Heart right ventricle (tissue), 16 donors: ENCODE data around the gene BRD2. TPM values are rescaled to one million over a fixed set of nuclear protein-coding genes. Genes with fewer than 3 reads are reported as not detected.

Experiments used
- ATAC-seq, 8 donors: fragments of 200-7000 bp; cut with Tn5 transposase; one replicate each; pipeline ENCODE4 v1.9.1; 2020; ENCODE audit warnings: mild to moderate bottlenecking in 8 of 8, moderate library complexity in 8 of 8, moderate number of reproducible peaks in 1 of 8
- DNase-seq, 2 donors: peaks; one replicate each; pipeline ENCODE4 v3.0.0-alpha.2; 2020
- H3K27ac ChIP-seq, 10 donors: fragments of 200-600 bp; sonication (generic) in 2 of 10; one replicate each; pipeline versions ENCODE4 v1.5.0 to v1.8.0; 2020 to 2022; ENCODE audit warnings: mild to moderate bottlenecking in 3 of 10
- H3K27me3 ChIP-seq, 7 donors: fragments of 200-600 bp; one replicate each; pipeline ENCODE4 v1.8.0; 2021 to 2022; ENCODE audit warnings: mild to moderate bottlenecking in 2 of 7
- H3K36me3 ChIP-seq, 9 donors: fragments of 200-600 bp; sonication (generic) in 1 of 9; one replicate each; pipeline versions ENCODE4 v1.5.0 to v1.8.0; 2020 to 2022; ENCODE audit warnings: mild to moderate bottlenecking in 2 of 9
- H3K4me1 ChIP-seq, 9 donors: fragments of 200-600 bp; sonication (generic) in 1 of 9; one replicate each; pipeline versions ENCODE4 v1.5.0 to v1.8.0; 2020 to 2022; ENCODE audit warnings: mild to moderate bottlenecking in 4 of 9
- H3K4me3 ChIP-seq, 10 donors: fragments of 200-600 bp; sonication (generic) in 2 of 10; one replicate each; pipeline versions ENCODE4 v1.5.0 to v1.8.0; 2020 to 2022; ENCODE audit warnings: mild to moderate bottlenecking in 7 of 10, moderate library complexity in 2 of 10
- H3K9me3 ChIP-seq, 11 donors: fragments of 200-600 bp in 10 of 11; sonication (generic) in 2 of 11; one replicate each; pipeline versions ENCODE4 v1.5.0 to v1.8.0; 2013 to 2022; ENCODE audit warnings: mild to moderate bottlenecking in 2 of 11, control low read depth in 1 of 11, moderate library complexity in 1 of 11
- WGBS, 2 donors: extraction: QIAGEN DNeasy Blood & Tissue Kit; methylation state at CpG; one replicate each; pipeline ENCODE4 v1.1.7; 2013; ENCODE audit warnings: inconsistent platforms in 1 of 2; 5-methylcytosine and 5-hydroxymethylcytosine counted together
- intact Hi-C, 10 donors: fragments of 100-400 bp; cut with DNase I; formaldehyde crosslinking; loops; one replicate each; pipeline versions ENCODE4 v1.11.1 to v1.14.2; 2022
- polyA plus RNA-seq, 2 donors: library from polyadenylated mRNA; stranded (reverse); fragments of 200-250 nt; gene quantifications; one replicate each; pipeline ENCODE4 v1.2.3, GENCODE V29; 2013
- total RNA-seq, 10 donors: library from RNA; stranded (reverse); fragmentation: NEBNext Ultra II Directional in 3 of 10; extraction: Animal tissue kit (Norgen Biotek cat#: 25700) in 3 of 10; gene quantifications; one replicate each; pipeline versions ENCODE4 v1.2.1 to v1.2.4, GENCODE V29; 2021 to 2023
- TF ChIP-seq, protein P1 (sequence below), 9 donors: fragments of 200-600 bp; sonication (generic) in 2 of 9; IDR thresholded peaks; one replicate each; pipeline versions ENCODE4 v1.5.0 to v1.8.0; 2021 to 2022; ENCODE audit warnings: antibody characterized with exemption in 9 of 9, mild to moderate bottlenecking in 5 of 9, moderate library complexity in 1 of 9
- donor health status: Arrhythmogenic right ventricular cardiomyopathy.
- donor health status: ischemic (EF 13 %, LVEDD 7.1; RV severe dilation, severe dysfunction).
- donor health status: healthy with polysubstance abuse.
- donor health status: DM: no; HTN: yes; CAD: no.
- donor health status: DM: no; HTN: no; CAD: no.
- donor health status: ischemic (EF 25% LVEDD 6.9; RV normal size, moderate dysfunction).
- donor health status: ischemic (EF 25% LVEDD 5.7; RV mildly dilated, moderate dysfunction).
- donor health status: healthy.
- donor health status: DM: yes; HTN: yes; CAD: no.
- donor health status: Ischemic cardiomyopathy.
- donor health status: ischemic (EF 35%, LVEDD 5.7; RV mildly dilated, moderate dysfunction).
- donor health status: nonischemic (EF 11% LVEDD 7.7; RV severe dilation, severe dysfunction).
- donor health status: DM: yes; HTN: yes; CAD: no.
- donor health status: PGD.
- donor health status: ischemic (EF 29% LVEDD 5.4; RV normal size, mild dysfunction).
- donor health status: nonischemic (EF 23%, LVEDD 6.1; RV moderate dilation, normal function).

BRD2 gene
- total and polyA plus RNA-seq, 12 donors = 49.3 to 97.0 (median 74.9) TPM

DNA sequence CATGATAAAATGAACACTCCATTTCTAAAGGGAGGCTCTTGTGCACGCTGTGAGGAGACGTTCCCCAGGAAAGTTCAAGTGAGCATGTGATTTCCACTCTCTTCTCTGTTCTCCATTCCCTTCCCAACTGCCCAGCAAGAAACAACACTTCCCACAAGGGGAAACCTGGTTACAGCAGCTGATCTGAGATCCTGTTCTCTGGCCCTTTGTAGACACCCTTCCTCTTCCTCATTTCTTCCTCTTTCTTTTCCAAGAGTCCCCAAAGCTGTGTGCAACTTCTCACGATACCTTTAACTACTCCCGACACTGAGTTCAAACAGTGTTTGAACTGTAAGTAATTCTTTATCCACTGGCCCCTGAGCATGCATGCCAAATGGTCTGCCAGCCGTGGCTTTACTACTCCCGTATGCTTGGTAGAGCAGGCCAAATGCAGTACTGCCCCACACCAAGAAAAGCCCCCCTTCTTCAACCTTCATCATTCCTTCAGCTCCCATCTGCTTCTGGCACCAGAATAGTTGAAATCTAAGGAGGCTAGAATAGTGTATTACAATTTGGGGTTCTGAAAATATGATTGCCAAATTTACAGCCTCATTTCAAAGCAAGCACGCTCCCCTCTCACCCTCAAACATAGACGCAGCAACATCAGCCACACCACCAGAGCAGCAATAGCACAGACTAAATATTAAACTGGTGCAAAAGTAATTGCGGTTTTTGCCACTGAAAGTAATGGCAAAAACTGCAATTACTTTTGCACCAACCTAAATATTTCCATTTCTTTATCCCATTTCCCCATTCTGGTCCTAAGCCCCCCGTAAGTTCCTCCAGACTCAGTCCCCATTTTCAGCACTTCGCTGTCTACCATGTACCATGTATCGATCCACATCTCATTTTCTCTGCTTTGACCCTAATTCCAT is 31.9 kb upstream of the BRD2 start:
- Histone ChIP-seq H3K27ac (peak overlapping the region in 1 of 10 donors; percentile 95), H3K4me1 (peaks cover 0 to 67% (median 11%) of the 10 kb centered on the region in 9 donors), H3K9me3 (no peaks in the 10 kb centered on the region), H3K4me3 (peak overlapping the region in 1 of 10 donors; percentile 1), H3K36me3 (peaks cover 0 to 42% (median 0%) of the 10 kb centered on the region in 9 donors), H3K27me3 (no peaks in the 10 kb centered on the region)
- intact Hi-C loops = loop anchor here in 4 of 10 donors (5.0 to 10.0 kb wide), 3 partner anchors 41 to 308 kb away; no protein-coding TSS in a partner anchor
- WGBS, 2 donors = 80 to 82% methylated on average over 12 of the region's 12 CpGs
- TF ChIP-seq, protein P1, sequence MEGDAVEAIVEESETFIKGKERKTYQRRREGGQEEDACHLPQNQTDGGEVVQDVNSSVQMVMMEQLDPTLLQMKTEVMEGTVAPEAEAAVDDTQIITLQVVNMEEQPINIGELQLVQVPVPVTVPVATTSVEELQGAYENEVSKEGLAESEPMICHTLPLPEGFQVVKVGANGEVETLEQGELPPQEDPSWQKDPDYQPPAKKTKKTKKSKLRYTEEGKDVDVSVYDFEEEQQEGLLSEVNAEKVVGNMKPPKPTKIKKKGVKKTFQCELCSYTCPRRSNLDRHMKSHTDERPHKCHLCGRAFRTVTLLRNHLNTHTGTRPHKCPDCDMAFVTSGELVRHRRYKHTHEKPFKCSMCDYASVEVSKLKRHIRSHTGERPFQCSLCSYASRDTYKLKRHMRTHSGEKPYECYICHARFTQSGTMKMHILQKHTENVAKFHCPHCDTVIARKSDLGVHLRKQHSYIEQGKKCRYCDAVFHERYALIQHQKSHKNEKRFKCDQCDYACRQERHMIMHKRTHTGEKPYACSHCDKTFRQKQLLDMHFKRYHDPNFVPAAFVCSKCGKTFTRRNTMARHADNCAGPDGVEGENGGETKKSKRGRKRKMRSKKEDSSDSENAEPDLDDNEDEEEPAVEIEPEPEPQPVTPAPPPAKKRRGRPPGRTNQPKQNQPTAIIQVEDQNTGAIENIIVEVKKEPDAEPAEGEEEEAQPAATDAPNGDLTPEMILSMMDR (IDR thresholded peaks at IDR 0.05) = no peak
- DNase-seq (no peak), ATAC-seq (peak in 3 of 8 donors; percentile 10 to 25 (median 10))

DNA sequence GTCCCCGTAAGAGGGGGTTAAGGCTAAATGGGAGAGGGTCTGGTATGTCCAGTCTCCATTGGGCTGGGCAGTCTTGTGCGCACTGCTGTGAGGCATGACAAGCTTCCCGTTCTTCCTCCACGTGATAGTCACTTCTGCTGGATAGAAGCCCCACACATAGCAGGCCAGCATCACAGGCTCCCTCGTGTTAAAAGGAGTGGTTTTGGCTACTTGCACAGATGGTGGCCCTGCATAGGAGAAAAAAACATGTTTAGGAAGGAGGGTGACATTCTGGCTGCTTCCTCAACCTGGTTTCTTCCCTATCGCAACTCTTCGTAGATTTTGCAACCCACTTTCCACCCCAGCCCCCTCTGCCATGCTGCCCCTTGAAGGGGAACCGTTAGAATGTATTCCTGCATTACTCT is 31.2 kb upstream of the BRD2 start:
- no peaks in the 10 kb centered on the region for H3K9me3 ChIP-seq
- H3K36me3 ChIP-seq = peaks cover 0 to 42% (median 0%) of the 10 kb centered on the region in 9 donors
- H3K27ac ChIP-seq = peak overlapping the region in 1 of 10 donors; percentile 95
- peaks cover 0 to 75% (median 15%) of the 10 kb centered on the region in 9 donors for H3K4me1 ChIP-seq
- DNase-seq (no peak), ATAC-seq (peak in 6 of 8 donors; percentile 12 to 51 (median 27))
- WGBS, 2 donors = 76 to 81% methylated on average over 8 of the region's 8 CpGs
- TF ChIP-seq, protein P1 (IDR thresholded peaks at IDR 0.05) = no peak
- peak overlapping the region in 1 of 10 donors; percentile 62 for H3K4me3 ChIP-seq
- no peaks in the 10 kb centered on the region for H3K27me3 ChIP-seq
- intact Hi-C loops = loop anchor here in 4 of 10 donors (5.0 to 10.0 kb wide), 3 partner anchors 40 to 308 kb away; no protein-coding TSS in a partner anchor

DNA sequence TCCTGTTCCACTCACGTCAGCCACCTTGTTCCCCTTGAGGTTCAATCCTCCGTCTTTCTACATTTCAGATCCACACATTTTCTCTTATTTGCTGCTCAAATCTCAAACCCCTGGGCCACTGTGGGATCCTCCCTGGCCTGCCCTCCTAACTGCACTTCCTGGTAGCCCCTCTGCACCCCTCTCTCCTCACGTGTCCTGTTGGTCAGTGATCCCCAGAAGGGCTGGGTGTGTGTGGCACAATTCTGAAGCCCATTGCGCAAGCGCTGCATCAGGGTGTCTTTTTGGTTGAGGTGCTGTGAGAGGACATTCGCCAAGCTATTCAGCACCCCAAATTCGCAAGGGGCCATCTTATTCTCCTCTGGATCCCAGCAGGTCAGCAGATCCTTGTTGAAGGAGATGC is 29.9 kb upstream of the BRD2 start:
- no peaks in the 10 kb centered on the region for H3K9me3 ChIP-seq
- DNase-seq (no peak), ATAC-seq (no peak)
- 89 to 90% methylated on average over 7 of the region's 7 CpGs for WGBS, 2 donors
- TF ChIP-seq, protein P1 (IDR thresholded peaks at IDR 0.05) = no peak
- peak overlapping the region in 2 of 10 donors; percentile 6 to 95 for H3K27ac ChIP-seq
- H3K36me3 ChIP-seq = peaks cover 0 to 42% (median 0%) of the 10 kb centered on the region in 9 donors
- peak overlapping the region in 1 of 10 donors; percentile 62 for H3K4me3 ChIP-seq
- peaks cover 0 to 82% (median 15%) of the 10 kb centered on the region in 9 donors for H3K4me1 ChIP-seq
- intact Hi-C loops = loop anchor here in 4 of 10 donors (5.0 to 10.0 kb wide), 3 partner anchors 39 to 306 kb away; no protein-coding TSS in a partner anchor
- H3K27me3 ChIP-seq = no peaks in the 10 kb centered on the region

DNA sequence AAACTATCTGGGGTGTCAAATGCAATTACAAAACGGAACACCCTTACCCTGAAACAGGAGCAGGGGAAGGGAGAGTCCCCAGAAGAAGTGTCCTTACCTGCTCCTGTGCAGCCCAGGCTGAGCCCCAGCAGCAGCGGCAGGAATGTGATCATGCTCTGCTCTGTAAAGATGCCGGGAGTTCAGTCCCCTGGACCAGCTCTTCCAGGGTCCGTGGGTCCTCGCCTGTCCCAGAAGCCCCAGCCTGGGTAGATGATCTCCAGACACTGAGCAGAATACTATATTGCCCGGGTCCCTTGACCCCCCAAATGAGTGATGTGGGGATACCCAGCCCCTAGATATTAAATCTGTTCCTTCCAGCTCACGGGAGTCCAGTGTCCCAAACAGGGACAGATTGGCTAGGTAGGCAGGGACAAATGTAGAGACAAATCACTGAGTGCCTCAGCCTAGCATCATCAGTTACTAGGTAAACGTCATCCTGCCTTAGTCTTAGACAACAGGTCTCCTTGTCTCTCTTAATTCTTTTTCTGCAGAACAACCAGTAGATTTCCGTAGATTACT is 27.7 kb upstream of the BRD2 start, which contains the start of gene HLA-DMB:
TSS of gene HLA-DMB (minus strand) at position 373 of the 558 bp plus-strand sequence. CDS start at position 152, 221 bp downstream.
- DNase-seq = peak in 1 of 2 donors; percentile 86
- TF ChIP-seq, protein P1 (IDR thresholded peaks at IDR 0.05) = no peak
- 14 to 16% methylated on average over 9 of the region's 9 CpGs for WGBS, 2 donors

More for the DNA sequence above, 27.7 kb upstream of the BRD2 start, which contains the start of gene HLA-DMB:
- intact Hi-C loops = loop anchor here in 1 of 10 donors (1.0 kb wide), 1 partner anchor 12 kb away; no protein-coding TSS in a partner anchor
- Histone ChIP-seq H3K4me1 (peaks cover 0 to 90% (median 15%) of the 10 kb centered on the region in 9 donors), H3K36me3 (peaks cover 0 to 25% (median 0%) of the 10 kb centered on the region in 9 donors), H3K27ac (peak within 1 kb of the TSS; percentile 71 to 95 (median 84)), H3K4me3 (peak within 1 kb of the TSS; percentile 8 to 62 (median 55)), H3K9me3 (peaks cover 0 to under 1% (median 0%) of the 10 kb centered on the region in 11 donors), H3K27me3 (no peaks in the 10 kb centered on the region)
- peak; percentile 94 to 97 (median 96) for ATAC-seq
